ENCODE measurements around the gene TEX51.

- TF ChIP-seq CTCF (conservative IDR thresholded peaks at IDR 0.05 in 1 of 2, IDR thresholded peaks at IDR 0.05 in 1 of 2; ENCODE audit: low read depth in 1 of 2, low read length in 2 of 2), result no peak
- no peak for TF ChIP-seq EZH2 (IDR thresholded peaks at IDR 0.05; ENCODE audit: low read length, missing control alignments)
Observed at GRCh38 chr2:126902152-126902835, 3.6 kb downstream of the TEX51 start.
